GM21367 (cell line): ENCODE data around the gene DIAPH2.

Experiments
- ATAC-seq: cut with Tn5 transposase; IDR thresholded peaks from one replicate; pipeline ENCODE4 v1.9.1; 2021; ENCODE audit not compliant: unreplicated experiment

DIAPH2 gene

DNA sequence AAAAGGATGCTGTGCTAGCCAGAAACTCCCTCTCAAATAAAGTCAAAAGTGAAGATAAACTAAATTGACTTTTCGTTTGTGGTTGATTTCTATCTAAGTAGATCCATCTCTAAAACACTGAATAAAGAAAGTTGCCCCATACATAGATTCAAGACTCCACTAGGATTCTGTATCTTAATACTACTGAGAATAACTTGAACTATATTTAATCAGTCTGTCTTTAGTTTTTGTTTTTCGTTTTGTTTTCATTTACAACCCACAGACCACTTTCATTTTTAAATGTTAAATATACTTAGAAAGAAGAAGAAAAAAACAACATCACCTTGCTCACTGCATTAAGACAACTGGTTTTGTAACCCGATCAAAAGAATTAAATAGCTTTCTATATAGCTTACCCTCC, 854.1 kb downstream of the DIAPH2 start:
- ATAC-seq, result no peak

DNA sequence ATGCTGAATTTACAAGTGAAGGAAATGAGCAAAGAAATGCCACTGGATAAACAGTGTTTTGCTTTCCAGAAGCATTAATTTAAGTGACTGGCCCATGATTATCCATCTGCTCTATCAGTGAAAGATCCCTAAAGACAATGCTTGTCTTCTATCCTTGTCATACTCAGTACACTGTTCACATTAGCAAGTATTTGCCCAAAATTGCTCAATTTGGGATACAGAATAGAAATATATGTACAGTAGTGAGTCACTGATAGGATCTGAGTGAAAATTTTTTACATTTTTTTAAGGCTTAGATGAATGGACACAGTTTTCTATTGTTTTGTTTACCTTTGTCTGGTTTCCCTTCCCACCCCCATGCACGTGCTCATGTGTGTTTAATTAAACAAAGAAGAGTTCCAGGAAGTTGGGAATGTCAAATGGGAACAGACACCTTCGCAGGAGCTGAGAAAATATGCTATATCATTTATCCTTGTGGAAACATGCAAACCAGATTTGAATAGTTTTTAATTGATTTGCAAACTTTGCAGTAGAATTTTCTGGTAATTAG, 855.4 kb downstream of the DIAPH2 start:
- ATAC-seq, result no peak

DNA sequence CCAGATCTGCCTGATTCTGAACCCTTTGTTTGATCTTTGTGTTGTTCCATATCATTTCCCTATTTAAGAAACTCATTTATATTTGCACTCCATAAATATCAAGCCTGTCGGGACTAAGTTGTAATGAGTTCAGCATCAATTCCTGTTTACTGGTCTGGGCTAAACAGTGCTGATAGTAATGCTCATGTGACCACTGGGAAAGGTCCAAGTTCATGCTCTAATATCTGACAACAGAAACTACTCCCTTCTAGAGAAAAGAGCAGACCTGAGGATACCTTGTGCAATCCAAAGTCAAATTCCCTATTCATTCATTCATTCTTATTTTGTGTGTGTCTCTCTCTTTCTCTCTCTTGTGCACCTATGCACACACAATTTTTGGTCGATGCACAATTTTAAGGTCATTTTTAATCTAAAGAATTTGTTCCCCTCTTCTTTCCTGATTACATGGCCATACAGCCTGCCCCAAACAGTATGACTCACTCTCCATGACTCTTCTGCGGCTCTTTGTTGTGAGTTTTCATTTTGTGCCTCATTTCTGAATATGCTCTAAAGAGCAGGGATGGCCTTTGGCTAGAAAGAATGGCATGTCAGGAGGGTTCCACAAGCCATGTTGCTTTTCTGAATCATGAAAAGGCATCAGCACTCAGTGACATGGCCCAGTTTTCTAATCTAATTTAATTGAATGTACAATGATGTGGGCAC, 863.4 kb downstream of the DIAPH2 start:
- no peak for ATAC-seq

DNA sequence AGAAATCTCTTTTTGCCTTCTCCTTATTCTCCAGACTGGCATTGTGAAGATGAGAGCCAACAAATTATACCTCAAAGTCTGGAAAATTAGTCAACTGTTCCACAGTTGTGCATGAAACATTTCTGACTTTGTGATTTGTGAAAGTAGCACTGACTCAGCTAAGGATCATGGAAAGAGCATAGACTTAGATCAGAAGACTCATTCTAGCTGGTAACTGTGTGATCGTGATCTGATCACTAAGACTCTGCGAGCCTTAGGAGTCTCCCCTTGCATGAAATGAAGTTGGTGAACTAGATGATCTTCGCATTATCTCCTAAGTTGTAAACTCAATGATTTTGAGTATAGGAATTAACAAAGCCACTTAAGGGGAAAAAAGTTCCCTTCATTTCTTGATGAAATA, 867.2 kb downstream of the DIAPH2 start:
- no peak for ATAC-seq

DNA sequence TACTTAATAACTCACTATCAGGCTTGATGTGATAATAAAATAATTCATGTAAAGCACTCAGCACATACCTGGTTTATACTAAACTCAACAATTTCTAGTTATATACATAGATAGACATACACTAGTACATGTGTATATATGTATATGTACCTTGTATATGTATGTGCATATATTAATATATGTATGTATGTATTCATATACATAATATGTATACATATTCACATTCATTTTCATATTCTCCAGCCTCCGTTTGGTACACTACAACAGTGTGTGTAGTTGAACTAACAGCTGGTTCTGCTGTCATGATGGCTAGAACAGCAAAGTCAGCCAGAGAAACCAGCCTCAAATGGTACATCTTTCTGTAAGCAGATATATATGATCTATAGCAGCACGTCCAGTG, 869.2 kb downstream of the DIAPH2 start:
- ATAC-seq, result no peak

DNA sequence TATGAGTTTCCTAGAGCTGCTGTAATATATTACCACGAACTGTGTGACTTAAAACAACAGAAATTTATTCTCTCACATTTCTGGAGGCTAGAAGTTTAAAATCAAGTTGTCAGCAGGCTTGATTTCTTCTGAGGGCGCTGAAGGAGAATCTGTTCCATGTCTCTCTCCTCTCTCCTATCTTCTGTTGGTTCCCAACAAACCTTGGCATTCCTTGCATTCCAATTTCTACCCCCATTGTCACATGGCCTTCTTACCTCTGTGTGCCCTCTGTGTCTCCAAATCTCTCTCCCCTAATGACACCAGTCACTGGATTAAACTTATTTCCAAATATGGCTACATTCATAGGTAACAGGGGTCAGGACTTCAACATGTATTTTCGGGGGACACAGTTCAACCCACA, 871.7 kb downstream of the DIAPH2 start:
- ATAC-seq, result no peak

DNA sequence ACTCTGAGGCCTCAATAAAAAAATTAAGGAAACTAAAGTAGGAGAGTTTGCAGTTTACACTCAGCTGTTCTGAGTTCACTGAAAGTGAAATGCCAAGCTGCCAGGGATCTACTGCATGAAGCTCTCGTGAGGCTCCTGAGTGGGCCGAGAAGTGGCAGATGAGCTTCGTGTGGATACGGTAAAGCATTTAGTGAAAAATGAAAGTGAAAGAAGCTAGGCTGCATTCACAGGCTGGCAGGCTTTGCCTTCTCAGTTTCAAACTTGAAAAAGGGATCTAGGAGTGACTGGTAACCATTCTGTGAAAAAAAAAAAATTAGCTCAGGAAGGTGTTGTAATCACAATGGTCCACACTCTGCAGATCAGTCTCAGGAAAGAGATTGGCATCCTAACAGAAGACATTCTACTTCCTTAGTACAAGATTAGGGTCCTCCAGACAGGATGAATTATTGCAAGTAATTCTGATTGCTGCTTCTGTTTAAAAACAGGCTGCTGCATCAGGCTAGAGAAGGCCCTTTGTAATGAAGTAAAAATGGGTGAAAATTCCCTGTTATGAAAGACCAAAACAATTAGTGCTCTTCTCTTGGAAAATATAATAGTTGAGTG, 879.0 kb downstream of the DIAPH2 start:
- peak; percentile 99 for ATAC-seq

DNA sequence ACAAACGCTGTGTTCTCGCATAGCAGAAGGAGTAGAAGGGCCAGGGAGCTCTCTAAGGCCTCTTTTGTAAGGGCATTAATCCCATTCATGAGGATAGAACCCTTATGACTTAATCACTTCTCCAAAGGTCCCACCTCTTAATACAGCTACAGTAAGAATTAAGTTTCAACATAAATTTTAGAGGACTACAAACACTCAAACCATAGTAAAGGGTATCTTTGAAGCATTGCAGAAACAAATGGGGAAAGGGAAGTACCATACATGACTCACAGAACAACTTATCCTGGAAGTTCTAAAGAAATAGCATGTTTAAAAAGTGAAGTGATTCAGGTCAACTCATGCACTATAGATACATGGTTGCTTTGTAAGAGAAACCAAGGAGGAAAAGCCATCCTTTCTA, 879.9 kb downstream of the DIAPH2 start:
- no peak for ATAC-seq

DNA sequence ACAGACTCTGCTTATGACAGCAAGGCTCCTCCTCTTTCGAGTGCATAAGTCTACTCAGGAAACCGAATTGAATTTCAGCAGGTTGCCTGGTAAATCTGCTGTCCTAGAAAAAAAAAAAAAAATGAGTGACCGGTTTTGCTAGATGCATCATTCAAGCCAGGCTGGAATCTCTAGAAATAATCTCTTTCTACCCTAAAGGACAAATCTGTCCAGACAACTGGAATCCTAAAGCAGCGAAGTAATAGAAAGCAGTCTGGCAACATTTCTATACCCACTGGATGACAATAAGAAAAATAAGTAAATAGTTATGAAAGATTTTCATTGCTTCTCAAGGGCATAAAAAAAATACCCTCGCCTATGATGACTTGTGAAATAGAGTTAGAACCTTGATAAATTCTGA, 902.5 kb downstream of the DIAPH2 start:
- no peak for ATAC-seq

GRCh38 chrX:97594646-97595224, 910.1 kb downstream of the DIAPH2 start:
- no peak for ATAC-seq

DNA sequence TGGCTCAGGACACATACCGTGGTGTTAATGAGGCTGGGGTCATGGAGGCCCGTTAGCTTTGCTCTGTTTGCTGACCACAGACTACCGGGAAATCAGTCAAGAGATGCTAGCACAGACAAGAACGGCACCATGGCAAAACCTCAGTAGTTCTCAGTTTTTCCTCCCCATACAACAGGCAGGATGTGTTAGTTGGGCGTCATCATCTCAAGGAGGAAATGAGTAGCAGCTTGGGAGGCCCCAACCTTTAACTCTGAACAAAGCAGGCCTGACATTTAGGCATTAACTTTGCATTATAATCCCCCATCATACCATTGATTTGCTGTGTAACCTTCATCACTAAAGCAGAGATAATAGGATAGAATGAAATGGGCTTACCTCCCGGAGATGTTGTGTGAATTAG, 913.3 kb downstream of the DIAPH2 start:
- ATAC-seq, result no peak

DNA sequence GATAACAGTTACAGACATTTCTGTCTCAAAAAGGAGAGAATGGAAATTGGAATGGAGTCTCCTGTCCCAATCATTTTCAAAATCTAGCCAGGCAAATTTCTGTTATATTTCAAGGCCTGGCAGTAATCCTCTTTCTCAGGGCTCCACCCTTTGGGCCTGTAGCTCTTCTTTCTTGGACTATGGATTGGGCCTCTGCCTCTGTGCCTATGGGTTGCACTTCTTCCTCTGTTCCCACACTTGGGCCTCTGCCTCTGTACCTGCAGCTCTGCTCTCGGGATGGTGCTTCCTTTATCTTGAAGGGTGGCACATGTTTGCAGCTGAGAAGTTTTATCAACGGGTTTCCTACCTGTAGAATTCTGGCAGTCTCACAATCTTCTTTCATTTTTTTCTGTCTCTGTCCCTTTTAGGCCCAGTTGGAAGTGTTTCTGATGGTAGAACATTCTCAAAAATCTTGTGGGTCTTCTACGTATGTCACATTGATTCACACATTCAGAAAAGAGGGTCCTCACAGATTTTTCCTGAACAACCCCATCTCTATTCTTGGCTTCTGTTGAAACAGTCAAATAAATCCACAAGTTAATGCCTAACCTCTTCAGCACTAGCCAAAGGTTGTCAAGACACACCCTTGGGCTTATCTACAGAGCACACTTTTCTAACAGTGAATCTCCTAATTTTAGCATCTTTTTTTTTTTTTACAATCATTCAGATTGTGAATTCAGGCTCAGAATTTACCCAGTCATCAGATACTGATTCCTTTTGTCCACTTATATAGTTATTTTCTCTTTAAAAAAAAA, 918.0 kb downstream of the DIAPH2 start:
- ATAC-seq, result no peak

DNA sequence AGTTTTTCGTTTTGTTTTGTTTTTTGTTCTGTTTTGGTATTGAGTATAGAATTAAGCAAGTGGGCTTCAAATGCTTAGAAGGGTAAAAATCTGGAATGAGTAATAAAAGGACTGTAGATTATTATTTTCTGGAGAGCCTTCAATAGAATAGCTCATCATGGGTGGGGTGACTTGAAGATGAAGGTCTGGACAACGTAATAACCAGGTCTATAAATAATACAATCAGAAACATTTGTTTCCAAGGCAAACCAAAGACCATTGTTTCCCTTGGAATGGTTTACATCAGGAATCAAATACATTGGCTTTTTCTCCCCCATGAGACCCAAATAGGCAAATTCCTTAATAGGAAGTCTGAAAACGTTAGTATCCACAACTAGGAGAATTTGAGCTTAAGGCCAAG, 920.6 kb downstream of the DIAPH2 start:
- no peak for ATAC-seq

GRCh38 chrX:97609357-97609756, 924.7 kb downstream of the DIAPH2 start:
- no peak for ATAC-seq

GRCh38 chrX:97609938-97610337, 925.3 kb downstream of the DIAPH2 start:
- ATAC-seq, result no peak

DNA sequence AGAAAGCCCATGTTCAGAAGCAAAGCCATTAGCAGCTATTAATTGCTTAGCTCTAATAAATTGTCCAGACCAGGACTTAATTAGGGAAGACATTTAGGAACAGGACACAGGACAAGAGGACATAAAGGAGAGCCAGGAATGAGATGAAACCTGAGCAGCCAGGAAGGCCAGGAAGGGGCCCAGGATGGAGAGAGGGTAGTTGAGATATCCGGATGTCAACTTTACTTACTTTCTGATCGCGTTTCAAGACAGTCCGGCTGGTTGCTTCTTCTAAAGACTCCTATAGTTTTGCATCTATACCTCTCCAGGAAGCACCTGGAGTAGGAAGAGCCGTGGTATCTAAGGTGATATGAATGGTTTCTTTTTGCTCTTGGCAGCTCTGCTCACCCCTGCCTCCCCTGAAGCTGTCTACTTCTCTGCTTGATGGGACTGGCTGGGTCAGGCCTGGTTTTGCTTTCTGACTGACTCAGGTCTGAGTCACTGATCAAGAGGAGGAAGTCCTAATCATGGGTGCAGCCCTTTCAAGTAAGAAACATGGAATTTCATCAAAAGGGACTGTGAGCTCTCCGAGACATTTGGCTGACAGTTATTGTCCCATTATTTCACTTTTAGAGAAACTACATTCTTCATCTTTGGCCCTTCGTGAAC, 932.4 kb downstream of the DIAPH2 start:
- peak; percentile 98 for ATAC-seq

- ATAC-seq, result no peak
Measured at GRCh38 chrX:97619499-97619898, 934.9 kb downstream of the DIAPH2 start.

DNA sequence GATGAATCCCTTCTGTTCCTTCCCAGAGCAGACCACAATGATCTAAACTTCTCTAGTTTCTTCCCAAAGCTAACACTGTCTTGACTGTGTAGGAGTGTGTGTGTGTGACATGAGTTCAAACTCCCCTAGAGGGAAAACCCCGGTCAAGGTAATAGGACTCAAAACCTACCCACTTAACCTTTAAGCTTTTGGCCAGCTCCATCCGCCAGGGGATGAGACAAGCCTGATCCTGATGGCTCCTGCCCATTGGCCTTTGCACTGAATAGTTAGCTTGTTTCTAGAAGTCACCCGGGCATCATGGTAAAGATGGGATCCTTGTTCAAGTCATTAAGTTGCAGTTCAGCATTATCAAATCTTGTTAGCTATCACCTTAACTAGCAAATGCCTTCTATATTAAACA, 937.5 kb downstream of the DIAPH2 start:
- ATAC-seq, result no peak

DNA sequence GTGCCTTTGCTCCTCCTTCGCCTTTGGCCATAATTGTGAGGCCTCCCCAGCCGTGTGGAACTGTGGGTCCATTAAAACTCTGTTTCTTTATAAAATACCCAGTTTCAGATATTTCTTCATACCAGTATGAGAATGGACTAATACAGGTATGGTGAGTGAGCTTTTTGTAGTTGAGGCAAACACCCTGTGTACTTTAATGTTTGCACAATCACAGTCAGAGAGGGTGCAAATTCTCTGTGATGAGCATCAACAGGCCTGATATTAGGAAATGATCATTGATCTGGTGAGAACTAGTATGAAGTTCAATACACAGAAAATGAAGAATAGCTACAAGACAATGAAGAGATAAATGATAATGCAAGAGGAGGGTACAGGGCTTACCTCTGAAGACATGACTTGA, 943.7 kb downstream of the DIAPH2 start:
- no peak for ATAC-seq

DNA sequence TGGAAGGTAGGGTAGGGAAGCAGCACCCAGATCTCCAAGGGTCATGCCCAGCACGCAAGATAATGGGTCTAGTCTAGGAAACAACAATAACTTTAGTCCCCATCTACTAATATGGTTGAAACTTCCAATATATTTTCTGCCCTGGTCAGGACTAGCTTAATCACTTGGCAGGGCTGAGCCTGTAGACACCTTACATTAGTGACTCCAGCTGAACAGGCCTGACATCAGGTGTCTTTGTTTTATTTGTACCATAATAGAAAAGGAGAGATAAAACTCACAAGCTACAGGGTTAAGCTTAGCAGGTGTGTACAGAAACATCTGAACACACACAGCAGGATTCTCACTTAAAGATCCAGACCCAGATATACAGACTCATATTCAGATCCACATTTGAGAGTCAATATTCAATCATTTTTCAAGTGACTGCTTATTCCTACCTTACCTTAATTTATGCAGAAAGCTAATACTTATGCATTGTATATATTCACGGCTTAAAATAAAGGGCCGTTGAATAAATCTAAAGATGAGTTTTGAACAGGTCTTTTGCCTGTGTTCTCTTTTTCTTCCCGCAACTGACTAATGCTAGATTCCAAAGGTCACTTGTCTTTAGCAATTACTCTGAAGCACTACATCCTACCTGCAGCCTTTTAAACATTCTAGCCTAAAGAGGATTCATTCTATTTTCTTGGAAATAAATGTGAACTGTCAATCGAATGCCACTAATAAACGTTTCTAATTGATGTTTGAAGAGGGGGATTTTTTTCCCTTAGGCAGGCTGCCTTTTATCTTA, 944.4 kb downstream of the DIAPH2 start:
- ATAC-seq, result no peak
